Transverse colon (tissue), 3 donors: ENCODE results near the gene GNA12.

Experiments used
- CTCF ChIP-seq, 5 experiments: fragments of 200-600 bp in 3 of 5; fragments of 450-650 bp in 2 of 5; sonication (generic) in 3 of 5; IDR thresholded peaks; 1 replicate in 2 of 5; 2 replicates in 3 of 5; pipeline ENCODE4 v1.5.1; 2016 to 2017; ENCODE audit warnings: antibody characterized with exemption in 5 of 5, inconsistent platforms in 3 of 5, mild to moderate bottlenecking in 2 of 5, moderate library complexity in 1 of 5
- POLR2A ChIP-seq: fragments of 450-650 bp; IDR thresholded peaks from one replicate; pipeline ENCODE4 v1.6.1; 2016; ENCODE audit warnings: antibody characterized with exemption, mild to moderate bottlenecking, moderate library complexity

GRCh38 chr7:2729031-2729892 is 114.8 kb downstream of the GNA12 start:
- TF ChIP-seq POLR2A = no peak
- TF ChIP-seq CTCF (IDR thresholded peaks at IDR 0.05) = no peak
